ENCODE data around the gene CD209. TPM values are rescaled to one million over a fixed set of nuclear protein-coding genes. Genes with fewer than 3 reads are reported as not detected.

Gene CD209
- total RNA-seq, 1 experiment from 2014 or later, result not detected

DNA sequence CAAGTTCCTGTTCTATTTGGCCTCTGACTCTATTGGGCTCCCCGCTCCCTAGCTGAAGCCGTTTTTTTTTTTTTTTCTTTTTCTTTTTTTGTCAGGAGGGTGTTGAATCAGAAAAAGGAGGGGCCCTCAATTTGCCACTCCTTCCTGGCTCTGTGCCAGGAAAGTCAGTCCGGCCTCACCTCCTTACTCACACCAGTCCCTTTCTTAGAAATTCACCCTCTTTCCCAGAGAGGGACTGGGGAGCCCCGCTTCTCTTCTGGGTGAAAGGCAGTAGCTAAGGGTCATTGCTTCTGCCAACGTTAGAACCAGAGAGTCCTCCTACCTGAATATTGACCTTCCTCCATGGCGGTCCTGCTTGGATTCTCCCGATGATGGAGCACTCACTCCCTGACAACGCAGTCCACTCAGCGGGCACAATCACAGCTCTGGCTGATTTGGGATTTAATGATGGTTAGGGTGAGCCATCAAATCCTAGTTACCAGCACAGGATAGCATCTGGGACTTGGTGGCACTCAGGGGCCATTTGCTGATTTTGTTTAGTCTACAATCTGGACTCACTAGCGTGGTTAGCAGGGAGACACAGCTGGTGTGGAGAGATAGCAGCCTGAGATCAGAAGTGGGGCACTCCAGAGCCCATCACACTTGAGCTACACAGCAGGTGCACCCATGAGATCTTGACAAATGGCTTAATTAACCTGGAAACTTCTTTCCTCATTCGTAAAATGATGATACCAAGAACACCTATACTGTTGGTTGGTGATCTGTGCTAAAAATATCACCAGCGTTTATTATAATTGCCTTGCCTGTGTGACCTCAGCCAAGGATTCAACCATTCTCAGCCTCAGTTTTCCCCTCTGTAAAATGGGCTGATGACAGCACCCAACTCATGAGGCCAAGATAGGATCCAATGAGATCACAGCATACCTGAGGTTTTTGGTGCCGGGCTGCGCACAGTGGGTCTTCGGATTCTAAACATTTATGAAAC is 47.6 kb downstream of the CD209 start:
- peak; percentile 32 for DNase-seq
- Histone ChIP-seq H3K4me3 (ENCODE audit: insufficient read depth, low read depth, low read length) (no peak overlapping the region), H3K27me3 (ENCODE audit: control insufficient read depth, insufficient read depth, low read length) (peaks cover 4% of the 10 kb centered on the region), H3K36me3 (replicated peaks; ENCODE audit: control insufficient read depth, insufficient read depth, low read length) (no peaks in the 10 kb centered on the region)

DNA sequence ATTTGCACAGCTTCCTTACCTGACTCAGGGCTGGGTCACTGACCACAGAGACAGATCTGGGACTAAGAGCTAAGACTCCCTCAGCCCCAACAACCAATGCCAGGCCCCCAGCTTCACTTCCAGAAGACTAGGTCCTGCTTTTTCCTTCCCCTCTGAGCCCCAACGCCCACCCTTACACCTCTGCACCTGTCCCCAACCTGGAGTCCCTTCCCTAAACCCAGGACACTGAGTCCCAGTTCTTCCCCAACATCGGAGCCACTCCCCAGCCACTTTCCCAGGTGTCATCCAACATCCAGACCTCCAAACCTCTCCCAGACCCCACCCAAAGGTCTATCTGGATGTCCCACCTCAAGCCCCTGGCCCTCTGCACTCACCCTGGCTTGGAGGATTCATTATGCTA is 48.3 kb downstream of the CD209 start:
- Histone ChIP-seq H3K27me3 (ENCODE audit: control insufficient read depth, insufficient read depth, low read length) (peaks cover 4% of the 10 kb centered on the region), H3K36me3 (replicated peaks; ENCODE audit: control insufficient read depth, insufficient read depth, low read length) (no peaks in the 10 kb centered on the region)

DNA sequence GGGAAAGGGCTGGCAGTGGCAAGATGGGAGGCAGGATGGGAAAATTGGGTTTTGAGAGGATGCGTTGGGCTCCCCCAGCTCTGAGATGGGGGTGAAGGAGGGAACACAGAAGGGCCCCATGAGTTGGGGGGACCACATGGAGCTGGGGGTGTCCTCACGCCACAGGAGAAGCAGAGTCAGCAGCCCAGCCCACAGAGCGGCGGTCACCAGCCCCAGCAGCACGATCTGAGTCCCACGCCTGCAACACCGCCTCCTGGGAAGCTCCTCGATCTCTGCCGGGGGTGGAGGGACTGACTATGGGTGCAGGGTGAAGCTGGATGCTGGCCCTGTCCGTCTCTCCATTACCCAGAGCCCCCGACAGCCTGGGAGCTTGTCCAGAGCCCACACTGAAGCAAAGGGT is 48.8 kb downstream of the CD209 start:
- DNase-seq, result no peak
- Histone ChIP-seq H3K27me3 (ENCODE audit: control insufficient read depth, insufficient read depth, low read length) (peaks cover 4% of the 10 kb centered on the region), H3K4me3 (ENCODE audit: insufficient read depth, low read depth, low read length) (no peak overlapping the region), H3K36me3 (replicated peaks; ENCODE audit: control insufficient read depth, insufficient read depth, low read length) (no peaks in the 10 kb centered on the region)

More for the DNA sequence above, 48.3 kb downstream of the CD209 start:
- H3K4me3 ChIP-seq (ENCODE audit: insufficient read depth, low read depth, low read length), result no peak overlapping the region
- DNase-seq, result no peak

DNA sequence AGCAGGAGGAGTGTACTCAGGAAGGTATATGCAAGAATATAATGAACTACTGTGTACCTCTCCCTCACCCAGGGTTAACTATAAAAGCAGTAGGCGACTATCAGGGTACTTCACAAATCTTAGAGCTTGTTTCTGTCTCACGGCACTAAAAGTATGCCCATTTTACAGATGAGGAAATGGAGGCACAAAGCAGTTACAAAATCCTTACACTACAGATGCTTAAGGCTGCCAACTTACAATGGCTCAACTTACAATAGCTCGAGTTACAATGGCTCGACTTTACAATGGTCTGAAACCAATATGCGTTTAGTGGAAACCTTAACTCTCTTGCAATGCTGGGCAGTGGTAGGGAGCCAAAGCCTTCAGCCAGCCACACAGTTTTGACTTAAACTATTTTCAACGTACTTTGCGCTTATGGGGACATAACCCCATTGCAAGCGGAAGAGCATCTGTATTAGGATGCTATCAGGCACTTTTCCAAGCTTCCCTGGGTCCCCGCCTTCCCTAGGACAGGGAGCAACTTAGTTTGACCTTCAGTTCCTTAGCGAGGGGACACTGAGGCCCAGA is 49.5 kb downstream of the CD209 start:
- no peak overlapping the region for H3K4me3 ChIP-seq (ENCODE audit: insufficient read depth, low read depth, low read length)
- no peaks in the 10 kb centered on the region for H3K36me3 ChIP-seq (replicated peaks; ENCODE audit: control insufficient read depth, insufficient read depth, low read length)
- DNase-seq, result no peak
- H3K27me3 ChIP-seq (ENCODE audit: control insufficient read depth, insufficient read depth, low read length), result peaks cover 4% of the 10 kb centered on the region

DNA sequence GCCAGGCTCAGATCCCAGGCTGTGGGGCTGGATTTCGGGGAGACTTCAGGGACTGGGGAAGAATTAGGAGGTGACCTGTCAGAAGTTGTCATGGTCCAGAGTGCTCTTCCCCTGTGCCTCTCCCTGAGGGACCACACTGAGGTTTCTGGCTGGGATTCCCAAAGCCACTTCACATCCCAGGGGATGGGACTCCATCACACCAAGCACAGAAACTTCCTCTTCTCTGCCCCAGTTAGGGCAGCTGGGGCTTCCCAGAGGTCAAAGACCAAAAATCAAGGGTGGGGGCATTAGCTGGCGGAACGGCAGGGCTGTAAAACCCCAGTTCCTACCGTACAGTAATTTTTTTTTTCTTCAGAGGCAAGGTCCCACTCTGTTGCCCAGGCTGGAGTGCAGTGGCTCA is 52.8 kb downstream of the CD209 start:
- H3K36me3 ChIP-seq (replicated peaks; ENCODE audit: control insufficient read depth, insufficient read depth, low read length), result no peaks in the 10 kb centered on the region
- H3K4me3 ChIP-seq (ENCODE audit: insufficient read depth, low read depth, low read length), result no peak overlapping the region
- peaks cover 4% of the 10 kb centered on the region; the same call in 1 of the 2 replicates for H3K27me3 ChIP-seq (ENCODE audit: control insufficient read depth, insufficient read depth, low read length)
- no peak for DNase-seq

DNA sequence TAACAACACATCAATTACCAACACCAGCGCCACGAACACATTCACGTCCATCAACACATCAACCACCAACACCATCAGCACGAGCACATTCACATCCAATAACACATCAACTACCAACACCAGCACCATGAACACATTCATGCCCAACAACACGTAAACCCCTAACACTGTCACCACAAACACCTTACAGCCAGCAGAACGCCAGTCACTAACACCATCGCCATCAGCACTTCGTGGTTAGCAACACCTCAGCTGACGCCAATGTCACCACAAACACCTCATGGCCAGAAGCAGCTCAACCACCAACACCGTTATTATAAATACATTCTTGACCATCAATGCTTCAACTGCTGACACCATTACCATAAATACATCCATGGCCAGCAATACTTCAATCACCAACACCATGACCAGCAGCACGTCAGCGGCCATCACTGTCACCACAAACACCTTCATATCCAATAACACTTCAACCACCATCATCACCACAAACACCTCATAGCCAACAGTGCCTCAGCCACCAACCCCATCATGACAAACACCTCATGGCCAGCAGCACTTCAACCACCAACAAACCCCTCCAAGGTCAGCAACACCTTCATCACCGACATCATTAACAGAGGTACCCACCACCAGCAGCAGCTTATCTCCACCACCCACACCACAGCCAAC is 54.8 kb downstream of the CD209 start:
- H3K4me3 ChIP-seq (ENCODE audit: insufficient read depth, low read depth, low read length), result no peak overlapping the region
- H3K27me3 ChIP-seq (ENCODE audit: control insufficient read depth, insufficient read depth, low read length), result no peaks in the 10 kb centered on the region; the same call in 1 of the 2 replicates
- H3K36me3 ChIP-seq (replicated peaks; ENCODE audit: control insufficient read depth, insufficient read depth, low read length), result no peaks in the 10 kb centered on the region
- DNase-seq, result no peak

DNA sequence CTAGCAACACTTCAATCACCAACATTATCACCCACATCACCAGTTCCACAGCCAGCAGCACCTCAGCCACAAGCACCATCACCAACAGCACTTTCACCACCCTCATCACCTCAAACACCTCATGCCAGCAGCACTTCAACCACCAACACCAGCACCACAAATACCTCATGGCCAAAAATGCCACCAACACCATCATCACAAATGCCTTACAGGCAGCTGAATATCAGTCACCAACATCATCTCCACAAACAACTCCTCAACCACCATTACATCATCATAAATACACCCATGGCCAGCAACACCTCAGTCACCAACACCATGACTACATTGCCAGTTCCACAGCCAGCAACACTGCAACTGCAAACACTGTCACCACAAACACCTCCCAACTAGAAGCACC is 55.8 kb downstream of the CD209 start:
- H3K27me3 ChIP-seq (ENCODE audit: control insufficient read depth, insufficient read depth, low read length), result no peaks in the 10 kb centered on the region
- H3K4me3 ChIP-seq (ENCODE audit: insufficient read depth, low read depth, low read length), result no peak overlapping the region
- DNase-seq, result no peak
- no peaks in the 10 kb centered on the region for H3K36me3 ChIP-seq (replicated peaks; ENCODE audit: control insufficient read depth, insufficient read depth, low read length)

DNA sequence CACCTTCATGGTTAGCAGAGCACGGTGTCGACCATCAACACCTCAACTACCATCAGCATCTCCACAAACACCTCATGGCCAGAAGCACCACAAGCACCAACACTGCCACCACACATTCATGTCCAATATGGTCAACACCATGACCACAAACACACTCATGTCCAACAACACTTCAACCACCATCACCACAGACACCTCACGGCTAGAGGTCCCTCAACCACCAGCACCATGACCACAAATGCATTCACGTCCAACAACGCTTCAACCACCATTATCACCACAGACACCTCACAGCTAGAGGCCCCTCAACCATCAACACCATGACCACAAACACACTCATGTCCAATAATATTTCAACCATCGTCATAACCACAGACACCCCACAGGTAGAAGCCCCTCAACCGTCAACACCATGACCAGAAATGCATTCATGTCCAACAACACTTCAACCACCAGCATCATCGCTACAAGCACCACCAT is 56.5 kb downstream of the CD209 start:
- Histone ChIP-seq H3K36me3 (replicated peaks; ENCODE audit: control insufficient read depth, insufficient read depth, low read length) (no peaks in the 10 kb centered on the region), H3K27me3 (ENCODE audit: control insufficient read depth, insufficient read depth, low read length) (no peaks in the 10 kb centered on the region), H3K4me3 (ENCODE audit: insufficient read depth, low read depth, low read length) (no peak overlapping the region)
- DNase-seq, result no peak

Other genes starting within 250 kb of the CD209 start
- gene ZNF358, start 231.4 kb downstream of the CD209 start, total RNA-seq (2014; rRNA removed; shearing (Covaris generic)), result 52.1 and 54.8 TPM in 2 replicates
- 6.8 and 6.9 TPM in 2 replicates for gene MCOLN1, start 224.9 kb downstream of the CD209 start, total RNA-seq (2014; rRNA removed; shearing (Covaris generic))
- gene PNPLA6, start 211.8 kb downstream of the CD209 start, total RNA-seq (2014; rRNA removed; shearing (Covaris generic)), result 87.4 and 114 TPM in 2 replicates
- gene CAMSAP3, start 151.7 kb downstream of the CD209 start, total RNA-seq (2014; rRNA removed; shearing (Covaris generic)), result 7.3 and 8.2 TPM in 2 replicates
- 79.6 and 81.1 TPM in 2 replicates for gene XAB2, start 118.0 kb downstream of the CD209 start, total RNA-seq (2014; rRNA removed; shearing (Covaris generic))
- 24.0 and 27.7 TPM in 2 replicates for gene PET100, start 117.7 kb downstream of the CD209 start, total RNA-seq (2014; rRNA removed; shearing (Covaris generic))
- gene PCP2, start 113.8 kb downstream of the CD209 start, total RNA-seq (2014; rRNA removed; shearing (Covaris generic)), result not detected in 2 replicates
- 17.3 and 25.9 TPM in 2 replicates for gene STXBP2, start 110.4 kb downstream of the CD209 start, total RNA-seq (2014; rRNA removed; shearing (Covaris generic))
- gene RETN, start 78.5 kb downstream of the CD209 start, total RNA-seq (2014; rRNA removed; shearing (Covaris generic)), result not detected in 2 replicates
- gene MCEMP1, start 70.4 kb downstream of the CD209 start, total RNA-seq (2014; rRNA removed; shearing (Covaris generic)), result not detected in 2 replicates
- 92.2 and 137 TPM in 2 replicates for gene TRAPPC5, start 66.7 kb downstream of the CD209 start, total RNA-seq (2014; rRNA removed; shearing (Covaris generic))
- not detected in 2 replicates for gene FCER2, start 45.4 kb downstream of the CD209 start, total RNA-seq (2014; rRNA removed; shearing (Covaris generic))
- gene CLEC4G, start 15.4 kb downstream of the CD209 start, total RNA-seq (2014; rRNA removed; shearing (Covaris generic)), result not detected in 2 replicates
- gene CLEC4M, start 15.7 kb upstream of the CD209 start, total RNA-seq (2014; rRNA removed; shearing (Covaris generic)), result not detected in 2 replicates
- 3.5 and 5.0 TPM in 2 replicates for gene EVI5L, start 82.7 kb upstream of the CD209 start, total RNA-seq (2014; rRNA removed; shearing (Covaris generic))
- 0.14 and 0.22 TPM in 2 replicates for gene PRR36, start 126.9 kb upstream of the CD209 start, total RNA-seq (2014; rRNA removed; shearing (Covaris generic))
- 1.6 and 4.0 TPM in 2 replicates for gene LRRC8E, start 141.0 kb upstream of the CD209 start, total RNA-seq (2014; rRNA removed; shearing (Covaris generic))
- gene MAP2K7, start 156.3 kb upstream of the CD209 start, total RNA-seq (2014; rRNA removed; shearing (Covaris generic)), result 21.1 and 24.3 TPM in 2 replicates
- gene TGFBR3L, start 167.3 kb upstream of the CD209 start, total RNA-seq (2014; rRNA removed; shearing (Covaris generic)), result 1.7 TPM in 1 of 2 replicates, not detected in the other
- gene SNAPC2, start 172.8 kb upstream of the CD209 start, total RNA-seq (2014; rRNA removed; shearing (Covaris generic)), result 25.5 and 25.9 TPM in 2 replicates
- 5.0 and 10.7 TPM in 2 replicates for gene CTXN1, start 178.6 kb upstream of the CD209 start, total RNA-seq (2014; rRNA removed; shearing (Covaris generic))
- gene TIMM44, start 196.1 kb upstream of the CD209 start, total RNA-seq (2014; rRNA removed; shearing (Covaris generic)), result 110 and 131 TPM in 2 replicates